PC-9 (cell line): ENCODE measurements around the gene RITA1.

Experiments
- EZH2 ChIP-seq: fragments of 200-600 bp; sonication (generic); IDR thresholded peaks from 2 replicates; pipeline ENCODE4 v1.8.0; 2017; ENCODE audit warnings: antibody characterized with exemption, low read depth
- TF ChIP-seq, protein P1 (sequence below): fragments of 200-600 bp; sonication (generic); conservative IDR thresholded peaks from 2 replicates; pipeline ENCODE4 v1.6.1; 2017; ENCODE audit warnings: mixed run types, antibody characterized with exemption, mild to moderate bottlenecking, moderate library complexity

- TF ChIP-seq, protein P1, sequence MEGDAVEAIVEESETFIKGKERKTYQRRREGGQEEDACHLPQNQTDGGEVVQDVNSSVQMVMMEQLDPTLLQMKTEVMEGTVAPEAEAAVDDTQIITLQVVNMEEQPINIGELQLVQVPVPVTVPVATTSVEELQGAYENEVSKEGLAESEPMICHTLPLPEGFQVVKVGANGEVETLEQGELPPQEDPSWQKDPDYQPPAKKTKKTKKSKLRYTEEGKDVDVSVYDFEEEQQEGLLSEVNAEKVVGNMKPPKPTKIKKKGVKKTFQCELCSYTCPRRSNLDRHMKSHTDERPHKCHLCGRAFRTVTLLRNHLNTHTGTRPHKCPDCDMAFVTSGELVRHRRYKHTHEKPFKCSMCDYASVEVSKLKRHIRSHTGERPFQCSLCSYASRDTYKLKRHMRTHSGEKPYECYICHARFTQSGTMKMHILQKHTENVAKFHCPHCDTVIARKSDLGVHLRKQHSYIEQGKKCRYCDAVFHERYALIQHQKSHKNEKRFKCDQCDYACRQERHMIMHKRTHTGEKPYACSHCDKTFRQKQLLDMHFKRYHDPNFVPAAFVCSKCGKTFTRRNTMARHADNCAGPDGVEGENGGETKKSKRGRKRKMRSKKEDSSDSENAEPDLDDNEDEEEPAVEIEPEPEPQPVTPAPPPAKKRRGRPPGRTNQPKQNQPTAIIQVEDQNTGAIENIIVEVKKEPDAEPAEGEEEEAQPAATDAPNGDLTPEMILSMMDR: no peak
- TF ChIP-seq EZH2: no peak
These were observed 47.5 kb downstream of the RITA1 start for GRCh38 chr12:113232840-113233585.
